Ovary (tissue), 9 donors: ENCODE measurements around the gene KIF6. TPM values are rescaled to one million over a fixed set of nuclear protein-coding genes. Genes with fewer than 3 reads are reported as not detected.
A peak's percentile ranks its signal among the peaks of the same experiment; 100 is the strongest.

Experiments
- DNase-seq, 5 donors: peaks; one replicate each; pipeline ENCODE4 v3.0.0-alpha.2; 2019 to 2020
- H3K27ac ChIP-seq, 2 donors: fragments of 200-600 bp; one replicate each; pipeline versions ENCODE4 v1.5.1 to v1.8.0; 2019 to 2022
- H3K27me3 ChIP-seq: fragments of 200-600 bp; one replicate; pipeline ENCODE4 v1.8.0; 2022
- H3K36me3 ChIP-seq: fragments of 200-600 bp; sonication (generic); one replicate; pipeline ENCODE4 v1.5.1; 2019
- H3K4me1 ChIP-seq: one replicate; pipeline ENCODE4 v1.8.1; 2013; ENCODE audit warnings: mild to moderate bottlenecking, moderate library complexity; ENCODE audit not compliant: insufficient read depth
- H3K4me3 ChIP-seq: fragments of 200-600 bp; sonication (generic); one replicate; pipeline ENCODE4 v1.5.1; 2017
- H3K9me3 ChIP-seq, 2 donors: fragments of 200-600 bp in 1 of 2; sonication (generic) in 1 of 2; one replicate each; pipeline versions ENCODE4 v1.5.1 to v1.8.1; 2013 to 2019; ENCODE audit warnings: mild to moderate bottlenecking in 1 of 2, moderate library complexity in 1 of 2
- CTCF ChIP-seq, 3 donors: fragments of 450-650 bp in 2 of 3; fragments of 200-600 bp in 1 of 3; IDR thresholded peaks; one replicate each; pipeline versions ENCODE4 v1.5.1 to v1.8.0; 2016 to 2022; ENCODE audit warnings: antibody characterized with exemption in 3 of 3, mild to moderate bottlenecking in 1 of 3
- EP300 ChIP-seq: sonication (generic); formaldehyde crosslinking; IDR thresholded peaks from one replicate; pipeline ENCODE4 v1.6.1; 2017; ENCODE audit warnings: antibody characterized with exemption
- POLR2A ChIP-seq: fragments of 450-650 bp; IDR thresholded peaks from one replicate; pipeline ENCODE4 v1.6.1; 2017; ENCODE audit warnings: antibody characterized with exemption, mild to moderate bottlenecking, moderate library complexity
- WGBS, 3 donors: extraction: QIAGEN DNeasy Blood & Tissue Kit in 1 of 3; methylation state at CpG; one replicate each; pipeline versions ENCODE4 v1.1.5 to v1.1.7; 2013 to 2017; 5-methylcytosine and 5-hydroxymethylcytosine counted together
- intact Hi-C, 4 donors: fragments of 100-400 bp; cut with DNase I; formaldehyde crosslinking; loops; one replicate each; pipeline versions ENCODE4 v1.11.0 to v1.15.1; 2022 to 2023
- polyA plus RNA-seq, 2 donors: library from polyadenylated mRNA; stranded (reverse); fragments of 200-250 nt in 1 of 2; fragments of 350-450 nt in 1 of 2; fragmentation: Illumina TruSeq in 1 of 2; extraction: RNeasy Lipid Tissue Mini Kit (QIAGEN cat#74804) in 1 of 2; gene quantifications; one replicate each; pipeline ENCODE4 v1.2.3, GENCODE V29; 2013 to 2014
- total RNA-seq, 7 donors: library from RNA; depleted of rRNA in 2 of 7; stranded (reverse); fragments of >200 nt in 2 of 7; fragmentation: NEBNext Ultra II Directional in 3 of 7; extraction: Animal tissue kit (Norgen Biotek cat#: 25700) in 3 of 7; gene quantifications; one replicate each; pipeline versions ENCODE4 v1.1.0 to v1.2.4, GENCODE V29; 2016 to 2023
- donor health status: DM: no; HTN: no; CAD: no; lungs with moderate emphysema.
- donor health status: DM: no; HTN: no; CAD: no.
- donor health status: Bipolar disorder and iron deficiency.
- donor health status: DM: yes; HTN: yes; CAD: no.
- donor health status: DM: no; HTN: no; CAD: no.
- donor health status: DM: yes; HTN: yes; CAD: no.

The KIF6 gene
- total and polyA plus RNA-seq, 9 donors, result 0.12 to 2.1 (median 0.82) TPM

- 73 to 87% (median 86%) methylated on average over 5 of the region's 5 CpGs for WGBS, 3 donors
- no peak for DNase-seq
- no peak for TF ChIP-seq EP300
- Histone ChIP-seq H3K9me3 (no peaks in the 10 kb centered on the region), H3K36me3 (no peaks in the 10 kb centered on the region), H3K4me3 (no peak overlapping the region), H3K27ac (no peak overlapping the region), H3K4me1 (no peaks in the 10 kb centered on the region), H3K27me3 (no peaks in the 10 kb centered on the region)
- intact Hi-C loops, result loop anchor here in 1 of 4 donors (10.0 kb wide), 1 partner anchor 516 kb away; no protein-coding TSS in a partner anchor
These were observed 346.2 kb downstream of the KIF6 start for GRCh38 chr6:39378960-39379425.

GRCh38 chr6:39378175-39378959 is 346.8 kb downstream of the KIF6 start:
- no peaks in the 10 kb centered on the region for H3K9me3 ChIP-seq
- no peak overlapping the region for H3K4me3 ChIP-seq
- DNase-seq, result no peak
- TF ChIP-seq POLR2A (no peak), EP300 (no peak), CTCF (IDR thresholded peaks at IDR 0.05) (no peak)
- no peaks in the 10 kb centered on the region for H3K36me3 ChIP-seq
- no peaks in the 10 kb centered on the region for H3K4me1 ChIP-seq
- intact Hi-C loops, result loop anchor here in 1 of 4 donors (10.0 kb wide), 1 partner anchor 516 kb away; no protein-coding TSS in a partner anchor
- no peaks in the 10 kb centered on the region for H3K27me3 ChIP-seq
- WGBS, 3 donors, result 85 to 90% (median 87%) methylated on average over 10 of the region's 10 CpGs
- no peak overlapping the region for H3K27ac ChIP-seq

GRCh38 chr6:39377539-39377950 is 347.7 kb downstream of the KIF6 start:
- Histone ChIP-seq H3K27me3 (no peaks in the 10 kb centered on the region), H3K27ac (no peak overlapping the region), H3K36me3 (no peaks in the 10 kb centered on the region), H3K4me1 (no peaks in the 10 kb centered on the region), H3K4me3 (no peak overlapping the region), H3K9me3 (no peaks in the 10 kb centered on the region)
- intact Hi-C loops, result loop anchor here in 2 of 4 donors (1.0 to 10.0 kb wide), 2 partner anchors 515 to 517 kb away; no protein-coding TSS in a partner anchor
- TF ChIP-seq CTCF (IDR thresholded peaks at IDR 0.05), result peak; percentile 7 to 53 (median 45)
- no peak for TF ChIP-seq EP300
- 4 to 14% (median 10%) methylated on average over 6 of the region's 6 CpGs for WGBS, 3 donors
- DNase-seq, result peak; percentile 53 to 71 (median 64)

GRCh38 chr6:39375405-39375804 is 349.8 kb downstream of the KIF6 start:
- intact Hi-C loops, result loop anchor here in 1 of 4 donors (10.0 kb wide), 1 partner anchor 519 kb away; no protein-coding TSS in a partner anchor
- Histone ChIP-seq H3K36me3 (no peaks in the 10 kb centered on the region), H3K4me1 (no peaks in the 10 kb centered on the region), H3K4me3 (no peak overlapping the region), H3K9me3 (no peaks in the 10 kb centered on the region), H3K27me3 (no peaks in the 10 kb centered on the region), H3K27ac (no peak overlapping the region)
- 79 to 85% (median 85%) methylated on average over 3 of the region's 3 CpGs for WGBS, 3 donors
- no peak for DNase-seq
- TF ChIP-seq CTCF (IDR thresholded peaks at IDR 0.05), result no peak
- TF ChIP-seq POLR2A, result no peak
- no peak for TF ChIP-seq EP300

GRCh38 chr6:39370390-39370789 is 354.8 kb downstream of the KIF6 start:
- TF ChIP-seq EP300 (no peak), CTCF (IDR thresholded peaks at IDR 0.05) (no peak), POLR2A (no peak)
- DNase-seq, result no peak
- WGBS, 3 donors, result 42 to 52% (median 43%) methylated on average over 3 of the region's 3 CpGs
- intact Hi-C loops, result loop anchor here in 1 of 4 donors (10.0 kb wide), 1 partner anchor 524 kb away; no protein-coding TSS in a partner anchor
- no peaks in the 10 kb centered on the region for H3K4me1 ChIP-seq
- H3K27ac ChIP-seq, result no peak overlapping the region
- H3K27me3 ChIP-seq, result no peaks in the 10 kb centered on the region
- H3K9me3 ChIP-seq, result no peaks in the 10 kb centered on the region
- H3K4me3 ChIP-seq, result no peak overlapping the region
- no peaks in the 10 kb centered on the region for H3K36me3 ChIP-seq
